ENCODE measurements around the gene CABP4.

CABP4 gene

GRCh38 chr11:67455054-67455453 lies at the start of gene CABP4:
Gene CABP4 (plus strand): TSS chr11:67455354. CDS start chr11:67455424, 70 bp downstream.
- DNase-seq = no peak

- no peak for DNase-seq
Measured at GRCh38 chr11:67405688-67406339, 49.3 kb upstream of the CABP4 start.

DNA sequence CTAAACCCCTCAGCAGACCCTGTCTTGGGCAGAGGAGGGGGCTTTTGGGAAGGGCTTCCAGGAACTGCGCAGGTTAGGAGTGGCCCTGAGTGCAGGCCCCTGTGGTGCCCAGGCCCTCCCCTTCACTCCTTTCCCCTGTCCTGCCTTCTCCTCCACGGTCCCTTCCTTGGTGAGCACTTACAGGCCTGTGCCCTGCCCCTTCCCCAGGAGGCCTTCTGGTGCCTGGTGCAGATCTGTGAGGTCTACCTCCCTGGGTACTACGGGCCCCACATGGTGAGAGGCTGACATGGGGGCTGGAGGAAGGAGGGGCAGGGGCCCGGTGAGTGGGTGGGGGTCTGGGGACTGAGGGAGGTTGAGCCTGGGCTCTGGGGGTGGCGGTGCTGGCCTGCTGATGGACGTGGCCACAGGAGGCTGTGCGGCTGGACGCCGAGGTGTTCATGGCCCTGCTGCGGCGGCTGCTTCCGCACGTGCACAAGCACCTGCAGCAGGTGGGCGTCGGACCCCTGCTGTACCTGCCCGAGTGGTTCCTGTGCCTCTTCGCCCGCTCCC lies 48.7 kb upstream of the CABP4 start:
- no peak for DNase-seq

- DNase-seq = no peak
Measured at GRCh38 chr11:67406969-67407687, 48.0 kb upstream of the CABP4 start.

GRCh38 chr11:67407688-67408163 lies 47.4 kb upstream of the CABP4 start:
- DNase-seq = no peak

- DNase-seq = no peak
Measured at GRCh38 chr11:67408437-67409200, 46.5 kb upstream of the CABP4 start.

GRCh38 chr11:67409261-67409666 lies 45.9 kb upstream of the CABP4 start:
- no peak for DNase-seq

GRCh38 chr11:67409781-67410368 lies 45.3 kb upstream of the CABP4 start:
- DNase-seq = no peak

- DNase-seq = no peak
Measured at GRCh38 chr11:67410369-67410831, 44.8 kb upstream of the CABP4 start.

GRCh38 chr11:67410984-67411784 lies 44.0 kb upstream of the CABP4 start:
- no peak for DNase-seq

GRCh38 chr11:67411785-67412152 lies 43.4 kb upstream of the CABP4 start:
- DNase-seq = no peak

- DNase-seq = no peak
Measured at GRCh38 chr11:67412495-67413179, 42.5 kb upstream of the CABP4 start.

DNA sequence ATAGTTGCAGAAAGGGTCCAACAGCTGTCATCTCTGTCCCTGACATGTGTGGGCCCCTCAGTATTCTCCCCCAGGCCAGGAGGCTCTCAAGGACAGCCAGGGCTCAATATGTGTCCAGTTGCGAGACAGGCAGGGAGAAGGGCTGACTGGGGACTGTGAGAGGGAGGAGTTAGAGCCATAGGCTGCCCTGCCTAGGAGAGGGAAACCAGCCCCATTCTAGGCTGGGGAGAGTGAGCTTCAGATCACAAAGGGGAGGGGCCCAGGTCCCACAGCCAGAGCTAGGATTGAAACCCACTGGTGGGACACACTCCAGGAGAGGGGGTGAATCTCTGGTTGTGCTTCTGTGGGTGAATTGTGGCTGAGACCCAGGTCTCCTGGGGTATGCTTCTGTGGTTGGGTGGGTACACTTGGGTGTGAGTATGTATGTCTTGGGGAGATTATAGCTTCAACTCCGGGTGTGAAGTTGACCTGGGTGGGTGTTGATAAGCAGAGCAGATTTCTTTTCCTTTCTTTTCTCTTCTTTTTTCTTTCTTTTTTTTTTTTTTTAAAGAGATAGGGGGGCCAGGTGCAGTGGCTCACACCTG lies 41.8 kb upstream of the CABP4 start:
- no peak for DNase-seq

- no peak for DNase-seq
Measured at GRCh38 chr11:67415501-67416304, 39.5 kb upstream of the CABP4 start, which contains the start of gene CARNS1. Gene CARNS1 (plus strand): TSS chr11:67415678. CDS start chr11:67416200, 522 bp downstream.

DNA sequence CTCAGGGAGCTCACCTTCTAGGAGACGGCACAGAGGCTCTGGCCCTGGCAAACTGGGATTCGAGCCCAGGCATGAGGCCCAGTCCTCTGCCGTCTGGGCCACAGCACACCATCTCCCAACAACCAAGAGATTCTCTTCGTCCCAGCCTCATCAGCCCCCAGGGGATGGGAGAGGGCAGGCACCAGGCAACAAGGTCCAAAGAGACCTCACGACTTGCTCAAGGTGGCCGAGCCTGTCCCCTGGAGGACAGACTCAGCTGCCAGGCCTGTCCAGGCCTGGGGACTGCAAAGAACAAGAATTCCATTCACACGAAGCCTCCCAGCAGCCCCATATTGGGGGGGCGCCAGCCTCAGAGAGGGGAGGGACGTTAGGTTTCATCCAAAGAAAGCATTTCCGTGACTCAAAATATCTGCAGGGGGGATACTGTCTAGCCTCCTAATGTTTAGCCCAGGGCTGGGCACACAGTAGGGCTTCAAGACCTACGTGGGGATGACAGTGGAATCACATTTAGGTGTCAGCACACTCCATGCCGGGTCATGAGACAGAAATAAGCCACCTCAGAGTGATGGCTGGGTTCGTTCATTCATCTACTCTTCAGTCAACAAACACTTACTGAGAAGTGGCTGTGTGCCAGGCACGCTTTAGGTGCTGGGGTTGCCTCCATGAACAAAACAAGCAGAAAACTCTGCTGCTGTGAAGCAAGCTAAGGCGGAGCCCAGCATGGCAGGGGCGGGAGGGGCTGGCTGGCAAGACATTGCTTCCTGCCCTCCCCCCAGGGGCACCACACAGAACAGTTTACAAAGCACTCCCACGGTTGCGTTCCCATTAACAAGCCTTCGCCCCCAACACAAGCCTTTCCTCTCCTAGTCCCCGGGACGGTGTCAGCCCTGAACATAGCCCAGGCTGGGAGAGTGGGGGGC lies 38.5 kb upstream of the CABP4 start:
- no peak for DNase-seq

GRCh38 chr11:67417425-67417824 lies 37.7 kb upstream of the CABP4 start:
- no peak for DNase-seq

- DNase-seq = peak; percentile 18
Measured at GRCh38 chr11:67418476-67419281, 36.5 kb upstream of the CABP4 start.
